ENCODE data around the gene UBFD1. TPM values are rescaled to one million over a fixed set of nuclear protein-coding genes. Genes with fewer than 3 reads are reported as not detected.

UBFD1 gene
- total RNA-seq, 1 experiment from 2014 or later, result 78.6 TPM

GRCh38 chr16:23521965-23522364 is 35.6 kb upstream of the UBFD1 start:
- H3K9me3 ChIP-seq, result no peaks in the 10 kb centered on the region
- H3K36me3 ChIP-seq (ENCODE audit: control insufficient read depth, insufficient read depth, low read length), result peaks cover 1% of the 10 kb centered on the region; the same call in 1 of the 2 replicates
- no peak overlapping the region for H3K4me3 ChIP-seq (ENCODE audit: low read depth, low read length)
- no peak overlapping the region for H3K27ac Mint-ChIP-seq (ENCODE audit: unreplicated experiment)
- peaks cover 52% of the 10 kb centered on the region for H3K36me3 Mint-ChIP-seq (ENCODE audit: insufficient read depth, unreplicated experiment)
- TF ChIP-seq, protein P1, sequence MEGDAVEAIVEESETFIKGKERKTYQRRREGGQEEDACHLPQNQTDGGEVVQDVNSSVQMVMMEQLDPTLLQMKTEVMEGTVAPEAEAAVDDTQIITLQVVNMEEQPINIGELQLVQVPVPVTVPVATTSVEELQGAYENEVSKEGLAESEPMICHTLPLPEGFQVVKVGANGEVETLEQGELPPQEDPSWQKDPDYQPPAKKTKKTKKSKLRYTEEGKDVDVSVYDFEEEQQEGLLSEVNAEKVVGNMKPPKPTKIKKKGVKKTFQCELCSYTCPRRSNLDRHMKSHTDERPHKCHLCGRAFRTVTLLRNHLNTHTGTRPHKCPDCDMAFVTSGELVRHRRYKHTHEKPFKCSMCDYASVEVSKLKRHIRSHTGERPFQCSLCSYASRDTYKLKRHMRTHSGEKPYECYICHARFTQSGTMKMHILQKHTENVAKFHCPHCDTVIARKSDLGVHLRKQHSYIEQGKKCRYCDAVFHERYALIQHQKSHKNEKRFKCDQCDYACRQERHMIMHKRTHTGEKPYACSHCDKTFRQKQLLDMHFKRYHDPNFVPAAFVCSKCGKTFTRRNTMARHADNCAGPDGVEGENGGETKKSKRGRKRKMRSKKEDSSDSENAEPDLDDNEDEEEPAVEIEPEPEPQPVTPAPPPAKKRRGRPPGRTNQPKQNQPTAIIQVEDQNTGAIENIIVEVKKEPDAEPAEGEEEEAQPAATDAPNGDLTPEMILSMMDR (IDR thresholded peaks at IDR 0.05; ENCODE audit: insufficient read depth in 1 of 2, low read depth in 1 of 2, low read length in 1 of 2, severe bottlenecking in 1 of 2, unreplicated experiment in 1 of 2), result no peak
- no peaks in the 10 kb centered on the region for H3K27me3 Mint-ChIP-seq (ENCODE audit: insufficient read depth, unreplicated experiment)
- H3K27me3 ChIP-seq (replicated peaks; ENCODE audit: control insufficient read depth, insufficient read depth, low read length), result no peaks in the 10 kb centered on the region
- no peaks in the 10 kb centered on the region for H3K4me1 ChIP-seq
- no peaks in the 10 kb centered on the region for H3K4me1 Mint-ChIP-seq (ENCODE audit: low read depth, unreplicated experiment)
- intact Hi-C loops (cut with micrococcal nuclease; ENCODE audit: unreplicated experiment), result no loop called here
- no peak for DNase-seq
- H3K9me3 Mint-ChIP-seq (ENCODE audit: unreplicated experiment), result no peaks in the 10 kb centered on the region
- POLR2A ChIA-PET, result interaction anchor here (0.7 kb wide), 1 partner anchor 147 kb away, joined by 4 read pairs; no protein-coding TSS in a partner anchor
- H3K4me3 Mint-ChIP-seq (ENCODE audit: unreplicated experiment), result no peak overlapping the region
- CTCF ChIA-PET, result no interaction called here
- BruUV-seq (replicated peaks), result no TSS peak

GRCh38 chr16:23523321-23523720 is 34.2 kb upstream of the UBFD1 start:
- no peak for DNase-seq
- Histone ChIP-seq H3K4me3 (ENCODE audit: low read depth, low read length) (no peak overlapping the region), H3K27me3 (replicated peaks; ENCODE audit: control insufficient read depth, insufficient read depth, low read length) (no peaks in the 10 kb centered on the region), H3K4me1 (no peaks in the 10 kb centered on the region), H3K9me3 (no peaks in the 10 kb centered on the region), H3K36me3 (ENCODE audit: control insufficient read depth, insufficient read depth, low read length) (peaks cover 1% of the 10 kb centered on the region; the same call in 1 of the 2 replicates)
- H3K36me3 Mint-ChIP-seq (ENCODE audit: insufficient read depth, unreplicated experiment), result peaks cover 48% of the 10 kb centered on the region
- H3K9me3 Mint-ChIP-seq (ENCODE audit: unreplicated experiment), result no peaks in the 10 kb centered on the region
- H3K27me3 Mint-ChIP-seq (ENCODE audit: insufficient read depth, unreplicated experiment), result no peaks in the 10 kb centered on the region
- intact Hi-C loops (cut with micrococcal nuclease; ENCODE audit: unreplicated experiment), result no loop called here
- ChIA-PET CTCF (no interaction called here), POLR2A (no interaction called here)
- BruUV-seq (replicated peaks), result no TSS peak
- H3K4me3 Mint-ChIP-seq (ENCODE audit: unreplicated experiment), result no peak overlapping the region
- H3K4me1 Mint-ChIP-seq (ENCODE audit: low read depth, unreplicated experiment), result no peaks in the 10 kb centered on the region
- H3K27ac Mint-ChIP-seq (ENCODE audit: unreplicated experiment), result no peak overlapping the region
- TF ChIP-seq, protein P1 (IDR thresholded peaks at IDR 0.05; ENCODE audit: insufficient read depth in 1 of 2, low read depth in 1 of 2, low read length in 1 of 2, severe bottlenecking in 1 of 2, unreplicated experiment in 1 of 2), result no peak

DNA sequence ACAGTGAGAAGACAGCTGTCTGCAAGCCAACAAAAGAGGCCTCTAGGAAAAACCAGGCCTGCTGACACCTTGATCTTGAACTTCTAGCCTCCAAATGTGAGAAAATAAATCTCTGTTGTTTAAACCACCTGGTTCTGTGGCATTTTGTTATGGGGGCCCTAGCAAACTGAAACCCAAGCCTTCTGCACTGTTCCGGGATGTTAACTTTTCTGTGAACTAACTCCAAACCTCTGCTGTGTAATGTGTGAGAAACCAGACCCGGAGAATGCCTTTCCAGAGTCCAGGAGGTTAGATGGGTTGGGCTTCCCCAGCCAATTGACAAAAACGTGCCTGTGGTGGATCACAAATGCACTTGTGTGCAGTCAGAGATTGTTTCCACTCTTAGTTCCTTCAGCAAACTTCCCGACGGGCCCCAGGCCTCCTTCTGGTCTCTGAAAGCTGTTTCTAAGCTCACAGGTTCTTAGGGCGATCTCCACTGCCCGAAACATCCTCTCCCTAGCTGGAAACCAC is 33.6 kb upstream of the UBFD1 start:
- no TSS peak for BruUV-seq (replicated peaks)
- POLR2A ChIA-PET, result no interaction called here
- CTCF ChIA-PET, result no interaction called here

More for the DNA sequence above, 33.6 kb upstream of the UBFD1 start:
- intact Hi-C loops (cut with micrococcal nuclease; ENCODE audit: unreplicated experiment), result no loop called here
- Histone ChIP-seq H3K9me3 (no peaks in the 10 kb centered on the region), H3K27me3 (replicated peaks; ENCODE audit: control insufficient read depth, insufficient read depth, low read length) (no peaks in the 10 kb centered on the region), H3K4me3 (ENCODE audit: low read depth, low read length) (no peak overlapping the region), H3K36me3 (ENCODE audit: control insufficient read depth, insufficient read depth, low read length) (peaks cover 1% of the 10 kb centered on the region; the same call in 1 of the 2 replicates), H3K4me1 (no peaks in the 10 kb centered on the region)
- TF ChIP-seq, protein P1 (IDR thresholded peaks at IDR 0.05; ENCODE audit: insufficient read depth in 1 of 2, low read depth in 1 of 2, low read length in 1 of 2, severe bottlenecking in 1 of 2, unreplicated experiment in 1 of 2), result no peak
- Mint-ChIP-seq H3K27ac (ENCODE audit: unreplicated experiment) (no peak overlapping the region), H3K4me3 (ENCODE audit: unreplicated experiment) (no peak overlapping the region), H3K27me3 (ENCODE audit: insufficient read depth, unreplicated experiment) (no peaks in the 10 kb centered on the region), H3K4me1 (ENCODE audit: low read depth, unreplicated experiment) (no peaks in the 10 kb centered on the region), H3K9me3 (ENCODE audit: unreplicated experiment) (no peaks in the 10 kb centered on the region), H3K36me3 (ENCODE audit: insufficient read depth, unreplicated experiment) (peaks cover 43% of the 10 kb centered on the region)
- DNase-seq, result no peak
